GM23338 (cell line): ENCODE data around the gene TEX29. TPM values are rescaled to one million over a fixed set of nuclear protein-coding genes. Genes with fewer than 3 reads are reported as not detected.

Experiments used
- ATAC-seq: fragments of 200-7000 bp; cut with Tn5 transposase; 3 replicates; pipeline ENCODE4 v1.9.1; 2020
- DNase-seq: peaks from one replicate; pipeline ENCODE4 v3.0.0-alpha.2; 2015; ENCODE audit warnings: low spot score
- H2AFZ ChIP-seq: fragments of 200-600 bp; sonication (generic); 2 replicates; pipeline ENCODE4 v1.8.0; 2016; ENCODE audit warnings: antibody characterized with exemption, mild to moderate bottlenecking, moderate library complexity
- H3F3A ChIP-seq: fragments of 200-600 bp; sonication (generic); replicated peaks from 2 replicates; pipeline ENCODE4 v1.8.0; 2017; ENCODE audit warnings: antibody characterized with exemption, mixed run types, low read depth
- H3K27ac ChIP-seq: fragments of 200-600 bp; sonication (generic); 2 replicates; pipeline ENCODE4 v1.6.1; 2016; ENCODE audit warnings: low read depth
- H3K27me3 ChIP-seq: fragments of 200-600 bp; sonication (generic); 2 replicates; pipeline ENCODE4 v1.8.0; 2016; ENCODE audit warnings: mild to moderate bottlenecking, mixed run types, moderate library complexity; ENCODE audit not compliant: insufficient read depth
- H3K36me3 ChIP-seq: fragments of 200-600 bp; sonication (generic); 2 replicates; pipeline ENCODE4 v1.8.0; 2016; ENCODE audit warnings: mild to moderate bottlenecking; ENCODE audit not compliant: insufficient read depth
- H3K4me1 ChIP-seq: fragments of 200-600 bp; sonication (generic); 2 replicates; pipeline ENCODE4 v1.8.0; 2016; ENCODE audit warnings: mild to moderate bottlenecking, moderate library complexity; ENCODE audit not compliant: insufficient read depth
- H3K4me2 ChIP-seq: fragments of 200-600 bp; sonication (generic); 2 replicates; pipeline ENCODE4 v1.7.1; 2017; ENCODE audit warnings: mixed run types
- H3K4me3 ChIP-seq: fragments of 200-600 bp; sonication (generic); 2 replicates; pipeline ENCODE4 v1.6.1; 2016; ENCODE audit warnings: mixed run types
- H3K79me2 ChIP-seq: fragments of 200-600 bp; sonication (generic); replicated peaks from 2 replicates; pipeline ENCODE4 v1.8.0; 2017; ENCODE audit warnings: mild to moderate bottlenecking; ENCODE audit not compliant: insufficient read depth
- H3K9me2 ChIP-seq: fragments of 200-600 bp; sonication (generic); 2 replicates; pipeline ENCODE4 v1.8.0; 2017; ENCODE audit not compliant: insufficient read depth
- H4K20me1 ChIP-seq: fragments of 200-600 bp; sonication (generic); replicated peaks from 2 replicates; pipeline ENCODE4 v1.8.0; 2017; ENCODE audit warnings: mild to moderate bottlenecking; ENCODE audit not compliant: insufficient read depth
- H3K27ac Mint-ChIP-seq: 2 replicates; pipeline ENCODE4 v1.8.0; 2020; ENCODE audit warnings: inconsistent platforms, mild to moderate bottlenecking, moderate library complexity, mixed read lengths
- H3K27me3 Mint-ChIP-seq: 3 replicates; pipeline ENCODE4 v1.8.0; 2022; ENCODE audit warnings: low read depth, mild to moderate bottlenecking, moderate library complexity, mixed read lengths, inconsistent platforms; ENCODE audit not compliant: insufficient read depth, poor library complexity
- H3K36me3 Mint-ChIP-seq: 3 replicates; pipeline ENCODE4 v1.8.0; 2021; ENCODE audit warnings: low read depth, mild to moderate bottlenecking, inconsistent platforms, moderate library complexity, mixed read lengths
- H3K4me1 Mint-ChIP-seq: 3 replicates; pipeline ENCODE4 v1.8.0; 2020; ENCODE audit warnings: mild to moderate bottlenecking, inconsistent platforms, mixed read lengths
- H3K4me3 Mint-ChIP-seq: 3 replicates; pipeline ENCODE4 v1.8.0; 2021; ENCODE audit warnings: moderate library complexity, mild to moderate bottlenecking, inconsistent platforms, mixed read lengths
- H3K9me3 Mint-ChIP-seq: 3 replicates; pipeline ENCODE4 v1.8.0; 2020; ENCODE audit warnings: moderate library complexity, mild to moderate bottlenecking, inconsistent platforms, mixed read lengths
- CREB1 ChIP-seq: fragments of 250-450 bp; sonication (Bioruptor Pico); IDR thresholded peaks from 2 replicates; pipeline ENCODE4 v1.5.0; 2020; ENCODE audit warnings: low read depth, mild to moderate bottlenecking, moderate library complexity
- CTCF ChIP-seq, 2 experiments: fragments of 200-600 bp in 1 of 2; sonication (generic) in 1 of 2; conservative IDR thresholded peaks; 2 replicates each; pipeline versions ENCODE4 v1.5.1 to v1.6.1; 2016 to 2017; ENCODE audit warnings: antibody characterized with exemption in 2 of 2, low read depth in 2 of 2, mild to moderate bottlenecking in 2 of 2, moderate library complexity in 1 of 2
- ETS1 ChIP-seq: IDR thresholded peaks from 2 replicates; pipeline ENCODE4 v1.6.1; 2016; ENCODE audit warnings: antibody characterized with exemption
- EZH2 ChIP-seq: fragments of 200-600 bp; sonication (generic); IDR thresholded peaks from one replicate; pipeline ENCODE4 v1.8.0; 2017; ENCODE audit warnings: antibody characterized with exemption, mild to moderate bottlenecking, low read depth; ENCODE audit not compliant: unreplicated experiment
- EZH2phosphoT487 ChIP-seq: fragments of 200-600 bp; sonication (generic); IDR thresholded peaks from one replicate; pipeline ENCODE4 v1.8.1; 2018; ENCODE audit warnings: antibody characterized with exemption; ENCODE audit not compliant: unreplicated experiment
- JUNB ChIP-seq: IDR thresholded peaks from one replicate; pipeline ENCODE4 v1.6.1; 2016; ENCODE audit warnings: antibody characterized with exemption; ENCODE audit not compliant: unreplicated experiment
- NANOG ChIP-seq: IDR thresholded peaks from 2 replicates; pipeline ENCODE4 v1.6.1; 2016; ENCODE audit warnings: antibody characterized with exemption, borderline replicate concordance
- POLR2AphosphoS5 ChIP-seq: IDR thresholded peaks from 2 replicates; pipeline ENCODE4 v1.6.1; 2016; ENCODE audit warnings: antibody characterized with exemption, low read depth
- REST ChIP-seq: IDR thresholded peaks from one replicate; pipeline ENCODE4 v1.6.1; 2018; ENCODE audit warnings: antibody characterized with exemption; ENCODE audit not compliant: unreplicated experiment
- STAT1 ChIP-seq: IDR thresholded peaks from one replicate; pipeline ENCODE4 v1.6.1; 2016; ENCODE audit warnings: antibody characterized with exemption; ENCODE audit not compliant: unreplicated experiment
- ZNF114 ChIP-seq: fragments of 250-450 bp; sonication (Bioruptor Pico); IDR thresholded peaks from 2 replicates; pipeline ENCODE4 v1.5.0; 2020; ENCODE audit warnings: mild to moderate bottlenecking, moderate library complexity
- ZNF331 ChIP-seq: fragments of 250-450 bp; sonication (Bioruptor Pico); IDR thresholded peaks from 2 replicates; pipeline ENCODE4 v1.5.0; 2020; ENCODE audit warnings: low read depth, mild to moderate bottlenecking, moderate library complexity
- ZNF462 ChIP-seq: fragments of 250-450 bp; sonication (Bioruptor Pico); IDR thresholded peaks from 2 replicates; pipeline ENCODE4 v1.5.0; 2020; ENCODE audit warnings: mild to moderate bottlenecking, moderate library complexity
- polyA plus RNA-seq: library from polyadenylated mRNA; unstranded; fragments of >200 nt; fragmentation: Nextera tagmentation; extraction: Ambion mirVana; gene quantifications from 2 replicates; pipeline ENCODE4 v1.2.1, GENCODE V29; 2016
- total RNA-seq: library from RNA; depleted of rRNA; stranded (reverse); fragments of >200 nt; shearing (Covaris generic); gene quantifications from 2 replicates; pipeline ENCODE4 v1.2.3, GENCODE V29; 2014

Gene TEX29
- total and polyA plus RNA-seq, 2 experiments from 2014 or later = 0.31 TPM; not detected in 1

GRCh38 chr13:111361046-111361872, 40.8 kb downstream of the TEX29 start:
- H3K27ac ChIP-seq = no peak overlapping the region
- no peaks in the 10 kb centered on the region for H3K79me2 ChIP-seq
- ATAC-seq = no peak

More at GRCh38 chr13:111361046-111361872, 40.8 kb downstream of the TEX29 start:
- Mint-ChIP-seq H3K36me3 (no peaks in the 10 kb centered on the region), H3K4me1 (peaks cover 15% of the 10 kb centered on the region; the same call in 2 of the 3 replicates), H3K9me3 (no peaks in the 10 kb centered on the region), H3K27me3 (peaks cover 15% of the 10 kb centered on the region), H3K27ac (no peak overlapping the region), H3K4me3 (no peak overlapping the region)
- Histone ChIP-seq H4K20me1 (no peaks in the 10 kb centered on the region), H3K27me3 (no peaks in the 10 kb centered on the region), H3K36me3 (no peaks in the 10 kb centered on the region), H3F3A (no peaks in the 10 kb centered on the region), H2AFZ (no peak overlapping the region), H3K4me1 (peaks cover 3% of the 10 kb centered on the region; the same call in 1 of the 2 replicates), H3K4me2 (no peak overlapping the region), H3K9me2 (no peaks in the 10 kb centered on the region), H3K4me3 (no peak overlapping the region)
- DNase-seq = no peak
- no peak for TF ChIP-seq ZNF331 (CRISPR knock-in tag)
- no peak for TF ChIP-seq ETS1
- TF ChIP-seq REST = no peak
- no peak for TF ChIP-seq EZH2
- TF ChIP-seq POLR2AphosphoS5 = no peak
- TF ChIP-seq JUNB = no peak
- no peak for TF ChIP-seq EZH2phosphoT487
- no peak for TF ChIP-seq STAT1
- no peak for TF ChIP-seq NANOG
- TF ChIP-seq ZNF462 (CRISPR knock-in tag) = no peak
- TF ChIP-seq CTCF (conservative IDR thresholded peaks at IDR 0.05; ENCODE audit: low read depth in 2 of 2) = no peak
- TF ChIP-seq CREB1 = no peak
- TF ChIP-seq ZNF114 (CRISPR knock-in tag) = no peak
